ENCODE results near the gene BAHCC1.

BAHCC1 gene

GRCh38 chr17:81387100-81388090 lies 7.9 kb upstream of the BAHCC1 start:
- H3K9me3 ChIP-seq (ENCODE audit: control insufficient read depth, insufficient read depth, low read depth, low read length), result no peaks in the 10 kb centered on the region
- CTCF ChIA-PET, result no interaction called here
- peak overlapping the region; percentile 47 for H3K4me3 ChIP-seq (ENCODE audit: low read depth, low read length)
- peaks cover 0 to 8% of the 10 kb centered on the region in 2 experiments; a peak in 1 of 3 replicates for H3K36me3 ChIP-seq (ENCODE audit: control insufficient read depth in 2 of 2, insufficient read depth in 1 of 2, low read length in 2 of 2)
- peaks cover 21% of the 10 kb centered on the region for H3K4me1 ChIP-seq (ENCODE audit: control insufficient read depth, insufficient read depth, low read length)
- peak overlapping the region; percentile 87 for H3K27ac ChIP-seq (ENCODE audit: extremely low read depth, low read depth, low read length)
- POLR2A ChIA-PET, result no interaction called here
- TF ChIP-seq SALL2 (tag by site-specific recombination; IDR thresholded peaks at IDR 0.05; ENCODE audit: borderline replicate concordance), result no peak
- TF ChIP-seq ZNF248 (tag by site-specific recombination; IDR thresholded peaks at IDR 0.05), result no peak
- no peak for TF ChIP-seq ZNF37A (tag by site-specific recombination; IDR thresholded peaks at IDR 0.05)
- no peak for TF ChIP-seq ZNF707 (tag by site-specific recombination; IDR thresholded peaks at IDR 0.05)
- peak; percentile 97 for TF ChIP-seq KLF1 (tag by site-specific recombination; IDR thresholded peaks at IDR 0.05)
- 0 out of 2 replicates have a peak, but pooled peaks have one; percentile 30 for TF ChIP-seq BCL11A (tag by site-specific recombination; IDR thresholded peaks at IDR 0.05; ENCODE audit: low read depth)
- TF ChIP-seq ZNF148 (tag by site-specific recombination; IDR thresholded peaks at IDR 0.05; ENCODE audit: borderline replicate concordance), result no peak
- TF ChIP-seq ZNF558 (tag by site-specific recombination; IDR thresholded peaks at IDR 0.05), result no peak
- no peak for TF ChIP-seq ZNF391 (tag by site-specific recombination; IDR thresholded peaks at IDR 0.05; ENCODE audit: borderline replicate concordance, low read depth)
- TF ChIP-seq ZNF133 (tag by site-specific recombination; IDR thresholded peaks at IDR 0.05), result no peak
- TF ChIP-seq GLI4 (tag by site-specific recombination; IDR thresholded peaks at IDR 0.05), result no peak
- 0 out of 2 replicates have a peak, but pooled peaks have one; percentile 49 for TF ChIP-seq KLF16 (tag by site-specific recombination; IDR thresholded peaks at IDR 0.05)
- TF ChIP-seq ZNF398 (tag by site-specific recombination; IDR thresholded peaks at IDR 0.05), result peak; percentile 72
- no peak for TF ChIP-seq ZNF138 (tag by site-specific recombination; IDR thresholded peaks at IDR 0.05; ENCODE audit: borderline replicate concordance)
- TF ChIP-seq RBAK (tag by site-specific recombination; IDR thresholded peaks at IDR 0.05), result no peak
- no peak for TF ChIP-seq ZNF354C (tag by site-specific recombination; IDR thresholded peaks at IDR 0.05; ENCODE audit: borderline replicate concordance, low read depth)
- TF ChIP-seq ZNF704 (tag by site-specific recombination; IDR thresholded peaks at IDR 0.05), result no peak
- TF ChIP-seq FEZF1 (tag by site-specific recombination; IDR thresholded peaks at IDR 0.05), result no peak
- TF ChIP-seq ZNF266 (tag by site-specific recombination; IDR thresholded peaks at IDR 0.05; ENCODE audit: low read depth), result no peak
- 0 out of 2 replicates have a peak, but pooled peaks have one; percentile 69 for TF ChIP-seq ZNF660 (tag by site-specific recombination; IDR thresholded peaks at IDR 0.05)
- no peak for TF ChIP-seq ZNF10 (tag by site-specific recombination; IDR thresholded peaks at IDR 0.05)
- TF ChIP-seq ZNF211 (tag by site-specific recombination; IDR thresholded peaks at IDR 0.05; ENCODE audit: low read depth), result no peak
- TF ChIP-seq ZNF664 (tag by site-specific recombination; IDR thresholded peaks at IDR 0.05), result no peak
- TF ChIP-seq ZNF626 (tag by site-specific recombination; IDR thresholded peaks at IDR 0.05), result no peak
- TF ChIP-seq ZNF843 (tag by site-specific recombination; IDR thresholded peaks at IDR 0.05), result peak; percentile 52; the same call in 1 of the 2 replicates
- TF ChIP-seq ZNF548 (tag by site-specific recombination; IDR thresholded peaks at IDR 0.05), result no peak
- no peak; the same call in 1 of the 2 replicates for TF ChIP-seq PBX3 (CRISPR knock-in tag; IDR thresholded peaks at IDR 0.05)
- TF ChIP-seq ZNF48 (tag by site-specific recombination; IDR thresholded peaks at IDR 0.05), result no peak
- peak; percentile 77 for TF ChIP-seq ZBTB26 (tag by site-specific recombination; optimal IDR thresholded peaks at IDR 0.05)
- TF ChIP-seq MZF1 (tag by site-specific recombination; IDR thresholded peaks at IDR 0.05; ENCODE audit: borderline replicate concordance), result no peak
- TF ChIP-seq OVOL3 (tag by site-specific recombination; IDR thresholded peaks at IDR 0.05), result no peak

All from HEK293 (cell line).